Neural cell (in vitro differentiated cells): ENCODE results near the gene GPHN.

Source experiments
- CTCF ChIP-seq: fragments of 450-650 bp; IDR thresholded peaks from 2 replicates; pipeline ENCODE4 v1.5.1; 2014; ENCODE audit warnings: antibody characterized with exemption, mild to moderate bottlenecking, moderate library complexity; ENCODE audit not compliant: poor library complexity, severe bottlenecking
- EP300 ChIP-seq: fragments of 450-650 bp; conservative IDR thresholded peaks from 2 replicates; pipeline ENCODE4 v1.6.1; 2014; ENCODE audit warnings: antibody characterized with exemption, mild to moderate bottlenecking, moderate library complexity; ENCODE audit not compliant: poor library complexity, severe bottlenecking
- EZH2 ChIP-seq: fragments of 200-600, 300-800 bp; shearing (Covaris generic), sonication (generic); IDR thresholded peaks from 2 replicates; pipeline ENCODE4 v1.6.1; 2014; ENCODE audit warnings: antibody characterized with exemption, low read length, borderline replicate concordance, mild to moderate bottlenecking; ENCODE audit not compliant: insufficient read depth, poor library complexity, severe bottlenecking
- MXI1 ChIP-seq: fragments of 450-650 bp; conservative IDR thresholded peaks from 2 replicates; pipeline ENCODE4 v1.6.1; 2014; ENCODE audit warnings: antibody characterized with exemption, mild to moderate bottlenecking; ENCODE audit not compliant: poor library complexity, severe bottlenecking
- POLR2AphosphoS5 ChIP-seq: IDR thresholded peaks from 2 replicates; pipeline ENCODE4 v1.6.1; 2012
- RAD21 ChIP-seq: fragments of 450-650 bp; conservative IDR thresholded peaks from 2 replicates; pipeline ENCODE4 v1.6.1; 2014; ENCODE audit warnings: antibody characterized with exemption, mild to moderate bottlenecking, moderate library complexity
- REST ChIP-seq: IDR thresholded peaks from 2 replicates; pipeline ENCODE4 v1.6.1; 2012; ENCODE audit warnings: borderline replicate concordance
- TAF1 ChIP-seq: IDR thresholded peaks from 2 replicates; pipeline ENCODE4 v1.6.1; 2012; ENCODE audit warnings: low read depth

GRCh38 chr14:66717561-66718140 is 209.7 kb downstream of the GPHN start:
- TF ChIP-seq CTCF (no peak), EP300 (no peak), TAF1 (no peak), RAD21 (no peak), EZH2 (no peak), MXI1 (no peak), POLR2AphosphoS5 (no peak), REST (no peak)
